Prostate gland (tissue), 2 donors: ENCODE measurements around the gene SPRED2. TPM values are rescaled to one million over a fixed set of nuclear protein-coding genes. Genes with fewer than 3 reads are reported as not detected.

Experiments
- DNase-seq: peaks from one replicate; pipeline ENCODE4 v3.0.0-alpha.2; 2019; ENCODE audit warnings: low spot score
- H3K27ac ChIP-seq, 2 donors: fragments of 200-600 bp; sonication (generic); 2 replicates each; pipeline ENCODE4 v1.5.1; 2017 to 2019
- H3K27me3 ChIP-seq: fragments of 200-600 bp; sonication (generic); replicated peaks from 2 replicates; pipeline ENCODE4 v1.5.1; 2019; ENCODE audit not compliant: insufficient read depth
- H3K36me3 ChIP-seq, 2 donors: fragments of 200-600 bp; sonication (generic); 1 replicate in 1 of 2; 2 replicates in 1 of 2; pipeline versions ENCODE4 v1.5.1 to v1.8.1; 2017 to 2019
- H3K4me1 ChIP-seq: fragments of 200-600 bp; sonication (generic); replicated peaks from 2 replicates; pipeline ENCODE4 v1.5.1; 2019
- H3K4me3 ChIP-seq, 2 donors: fragments of 200-600 bp; sonication (generic); 2 replicates each; pipeline ENCODE4 v1.5.1; 2017 to 2019
- H3K9me3 ChIP-seq: fragments of 200-600 bp; sonication (generic); 2 replicates; pipeline ENCODE4 v1.5.1; 2017
- POLR2A ChIP-seq: fragments of 450-650 bp; IDR thresholded peaks from one replicate; pipeline ENCODE4 v1.6.1; 2016; ENCODE audit warnings: antibody characterized with exemption, mild to moderate bottlenecking
- POLR2AphosphoS5 ChIP-seq: sonication (generic); formaldehyde crosslinking; IDR thresholded peaks from one replicate; pipeline ENCODE4 v1.6.1; 2017; ENCODE audit warnings: antibody characterized with exemption
- WGBS: methylation state at CpG from one replicate; pipeline ENCODE4 v1.1.5; 2018; 5-methylcytosine and 5-hydroxymethylcytosine counted together
- intact Hi-C: fragments of 100-400 bp; cut with DNase I; formaldehyde crosslinking; loops from one replicate; pipeline ENCODE4 v1.14.2; 2022
- total RNA-seq, 2 donors: library from RNA; depleted of rRNA; stranded (reverse); fragments of >200 nt; gene quantifications; one replicate each; pipeline ENCODE4 v1.1.0, GENCODE V29; 2016
- TF ChIP-seq, protein P1 (sequence below), 4 experiments: fragments of 200-600 bp in 2 of 4; fragments of 450-650 bp in 2 of 4; sonication (generic) in 2 of 4; IDR thresholded peaks; 1 replicate in 3 of 4; 2 replicates in 1 of 4; pipeline ENCODE4 v1.5.1; 2016 to 2019; ENCODE audit warnings: antibody characterized with exemption in 4 of 4, mild to moderate bottlenecking in 2 of 4, moderate library complexity in 2 of 4

SPRED2 gene
- total RNA-seq, 2 donors from 2014 or later, result 23.7 to 27.1 TPM

DNA sequence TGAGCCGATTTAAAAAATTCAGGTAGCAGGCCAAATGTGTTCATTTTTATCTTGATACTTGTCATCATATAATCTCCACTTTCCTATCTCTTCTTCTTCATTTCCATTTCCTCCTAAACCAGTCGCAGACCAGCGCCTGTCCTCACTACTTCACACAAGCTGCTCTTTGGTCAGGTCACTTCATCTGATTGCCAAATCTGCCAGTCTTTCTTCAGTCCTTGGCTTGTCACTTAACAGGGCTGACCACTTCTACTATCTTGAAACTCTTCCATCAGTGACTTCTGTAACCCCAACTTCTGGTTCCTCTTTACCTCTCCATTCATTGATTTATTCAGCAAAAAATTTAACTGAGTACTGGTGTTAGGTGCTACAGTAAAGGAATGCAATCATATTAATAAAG, 18.0 kb upstream of the SPRED2 start:
- Histone ChIP-seq H3K9me3 (no peaks in the 10 kb centered on the region), H3K4me3 (no peak overlapping the region), H3K4me1 (no peaks in the 10 kb centered on the region), H3K27me3 (no peaks in the 10 kb centered on the region), H3K36me3 (no peaks in the 10 kb centered on the region), H3K27ac (no peak overlapping the region)
- WGBS, result 90% methylated on average over 3 of the region's 3 CpGs
- no peak for TF ChIP-seq POLR2AphosphoS5
- TF ChIP-seq, protein P1, sequence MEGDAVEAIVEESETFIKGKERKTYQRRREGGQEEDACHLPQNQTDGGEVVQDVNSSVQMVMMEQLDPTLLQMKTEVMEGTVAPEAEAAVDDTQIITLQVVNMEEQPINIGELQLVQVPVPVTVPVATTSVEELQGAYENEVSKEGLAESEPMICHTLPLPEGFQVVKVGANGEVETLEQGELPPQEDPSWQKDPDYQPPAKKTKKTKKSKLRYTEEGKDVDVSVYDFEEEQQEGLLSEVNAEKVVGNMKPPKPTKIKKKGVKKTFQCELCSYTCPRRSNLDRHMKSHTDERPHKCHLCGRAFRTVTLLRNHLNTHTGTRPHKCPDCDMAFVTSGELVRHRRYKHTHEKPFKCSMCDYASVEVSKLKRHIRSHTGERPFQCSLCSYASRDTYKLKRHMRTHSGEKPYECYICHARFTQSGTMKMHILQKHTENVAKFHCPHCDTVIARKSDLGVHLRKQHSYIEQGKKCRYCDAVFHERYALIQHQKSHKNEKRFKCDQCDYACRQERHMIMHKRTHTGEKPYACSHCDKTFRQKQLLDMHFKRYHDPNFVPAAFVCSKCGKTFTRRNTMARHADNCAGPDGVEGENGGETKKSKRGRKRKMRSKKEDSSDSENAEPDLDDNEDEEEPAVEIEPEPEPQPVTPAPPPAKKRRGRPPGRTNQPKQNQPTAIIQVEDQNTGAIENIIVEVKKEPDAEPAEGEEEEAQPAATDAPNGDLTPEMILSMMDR (IDR thresholded peaks at IDR 0.05), result no peak
- TF ChIP-seq POLR2A, result no peak
- intact Hi-C loops, result no loop called here
- DNase-seq, result no peak

DNA sequence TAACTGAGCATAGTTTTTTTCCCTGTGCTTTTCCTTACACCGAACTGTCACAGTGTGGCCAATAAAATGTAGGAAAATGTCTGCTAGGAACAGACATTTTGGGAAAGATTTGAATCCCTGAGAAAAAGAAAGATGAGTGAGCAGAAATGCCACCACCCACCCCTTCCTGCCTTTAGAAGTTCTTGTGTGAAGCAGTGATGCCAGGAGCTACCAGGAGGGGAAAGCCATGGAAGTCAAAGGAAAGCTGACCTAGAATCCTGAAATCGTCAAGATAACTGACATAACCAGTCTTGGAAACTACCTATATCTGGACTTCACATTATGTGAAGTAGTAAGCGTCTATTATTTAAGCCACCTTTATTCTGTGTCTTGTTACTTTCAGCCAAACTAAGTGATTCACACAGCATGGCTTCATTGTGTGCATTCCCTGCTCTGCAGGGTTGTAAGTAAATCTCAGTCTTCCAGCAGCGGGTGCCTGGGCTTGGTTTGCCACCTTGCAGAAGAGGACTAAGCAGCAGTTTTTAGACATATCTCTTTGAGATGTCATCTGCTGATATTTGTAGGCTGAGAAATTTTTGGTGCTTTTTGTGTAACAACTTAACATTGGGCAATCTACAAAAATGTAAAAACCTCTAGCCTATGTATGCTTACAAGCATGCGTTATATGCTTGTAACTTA, 11.2 kb upstream of the SPRED2 start:
- Histone ChIP-seq H3K4me3 (no peak overlapping the region), H3K9me3 (no peaks in the 10 kb centered on the region)

DNA sequence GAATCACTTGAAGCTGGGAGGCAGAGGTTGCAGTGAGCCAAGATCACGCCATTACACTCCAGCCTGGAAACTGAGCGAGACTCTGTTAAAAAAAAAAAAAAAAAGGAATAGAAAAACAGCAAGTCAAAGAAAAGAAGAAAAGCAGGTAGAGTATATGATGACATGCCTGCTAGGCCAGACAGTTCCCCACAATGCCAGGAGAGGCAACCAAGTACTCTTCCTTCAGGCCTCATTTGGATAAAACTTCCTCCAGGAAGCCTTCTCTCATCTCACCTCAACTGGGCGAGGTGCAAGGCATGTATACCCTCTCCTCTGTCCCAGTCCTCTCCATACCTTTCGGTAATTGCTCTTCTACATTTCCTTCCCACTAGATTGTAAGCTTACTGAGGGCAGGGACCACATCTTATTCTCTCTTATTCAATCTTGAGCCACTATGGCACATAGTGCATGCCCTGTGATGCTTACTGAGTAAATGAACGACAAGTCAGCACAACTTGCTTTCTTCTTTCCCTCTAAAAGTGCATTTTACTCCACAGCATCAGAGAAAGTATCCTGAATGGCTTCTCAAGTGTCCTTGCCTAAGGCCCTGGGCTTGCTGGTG, 10.1 kb upstream of the SPRED2 start:
- intact Hi-C loops, result no loop called here
- WGBS, result 90% methylated on average over 5 of the region's 5 CpGs
- Histone ChIP-seq H3K27me3 (no peaks in the 10 kb centered on the region), H3K36me3 (no peaks in the 10 kb centered on the region), H3K9me3 (no peaks in the 10 kb centered on the region), H3K4me3 (no peak overlapping the region), H3K4me1 (no peaks in the 10 kb centered on the region), H3K27ac (no peak overlapping the region)
- DNase-seq, result no peak
- TF ChIP-seq POLR2A (no peak), POLR2AphosphoS5 (no peak)
- TF ChIP-seq, protein P1 (IDR thresholded peaks at IDR 0.05), result no peak

More for the DNA sequence above, 11.2 kb upstream of the SPRED2 start:
- Histone ChIP-seq H3K27me3 (no peaks in the 10 kb centered on the region), H3K36me3 (no peaks in the 10 kb centered on the region), H3K27ac (no peak overlapping the region), H3K4me1 (no peaks in the 10 kb centered on the region)
- no peak for TF ChIP-seq POLR2AphosphoS5
- TF ChIP-seq, protein P1 (IDR thresholded peaks at IDR 0.05), result no peak
- no peak for TF ChIP-seq POLR2A
- intact Hi-C loops, result no loop called here
- no peak for DNase-seq
- 92% methylated on average over 5 of the region's 5 CpGs for WGBS

DNA sequence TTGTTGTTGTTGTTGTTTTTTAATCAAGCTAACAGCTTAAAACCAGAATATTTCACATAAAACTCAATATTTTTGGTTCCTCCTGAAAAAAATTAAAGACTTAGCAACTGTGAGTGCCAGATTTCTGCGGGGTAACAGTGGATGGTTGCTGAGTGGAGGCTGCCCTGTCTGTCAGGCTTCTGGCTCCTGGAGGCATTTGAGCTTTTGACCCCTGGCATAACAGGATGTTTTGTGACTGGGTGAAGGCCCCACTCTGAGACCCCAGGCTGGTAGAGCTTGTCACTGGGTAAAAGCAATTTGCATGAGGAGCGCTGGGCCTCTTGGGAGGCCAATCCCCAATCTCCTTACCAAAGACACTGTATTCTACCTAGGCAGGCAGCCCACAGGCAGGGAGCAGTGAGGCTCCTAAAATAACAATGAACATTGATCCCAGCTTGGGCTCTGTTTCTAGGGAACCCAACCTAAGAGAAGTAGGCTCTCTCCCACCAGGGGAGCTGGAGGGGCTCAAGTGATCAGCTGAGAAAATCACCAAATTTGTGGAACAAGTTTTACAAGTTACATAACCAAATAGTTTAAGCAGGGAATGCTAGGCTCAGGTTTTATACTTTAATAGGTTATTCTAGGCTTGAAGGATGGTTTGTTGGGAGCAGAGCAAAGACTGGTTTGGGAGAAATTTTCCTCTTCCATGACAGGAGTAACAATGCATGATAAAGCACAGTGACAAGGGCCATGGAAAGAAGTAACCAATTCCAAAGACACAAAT, 5.9 kb upstream of the SPRED2 start:
- Histone ChIP-seq H3K27me3 (no peaks in the 10 kb centered on the region), H3K36me3 (no peaks in the 10 kb centered on the region), H3K4me1 (no peaks in the 10 kb centered on the region), H3K4me3 (no peak overlapping the region), H3K9me3 (no peaks in the 10 kb centered on the region), H3K27ac (no peak overlapping the region)
- no peak for DNase-seq
- WGBS, result 98% methylated on average over 2 of the region's 2 CpGs
- TF ChIP-seq, protein P1 (IDR thresholded peaks at IDR 0.05), result no peak
- no peak for TF ChIP-seq POLR2A
- TF ChIP-seq POLR2AphosphoS5, result no peak
- intact Hi-C loops, result loop anchor here (5.0 to 10.0 kb wide), 2 partner anchors 114 to 384 kb away; partner anchors contain the start of gene CEP68
